GM12864 (cell line): ENCODE data around the gene DISP2.

ENCODE experiments used
- DNase-seq: peaks from one replicate; pipeline ENCODE4 v3.0.0-alpha.2; 2011; ENCODE audit warnings: low read depth
- H3K4me3 ChIP-seq: 2 replicates; pipeline ENCODE4 v1.5.1; 2011; ENCODE audit warnings: mild to moderate bottlenecking, low read depth, low read length, control low read depth
- CTCF ChIP-seq: IDR thresholded peaks from 2 replicates; pipeline ENCODE4 v1.5.1; 2011; ENCODE audit warnings: low read depth, mild to moderate bottlenecking, moderate library complexity, low read length, control low read depth, inconsistent platforms; ENCODE audit errors: missing control alignments

DISP2 gene

GRCh38 chr15:40328176-40328575 is 29.8 kb upstream of the DISP2 start:
- no peak for DNase-seq
- H3K4me3 ChIP-seq: no peak overlapping the region
- no peak for TF ChIP-seq CTCF

GRCh38 chr15:40328751-40329150 is 29.3 kb upstream of the DISP2 start:
- no peak for TF ChIP-seq CTCF
- no peak overlapping the region for H3K4me3 ChIP-seq
- no peak for DNase-seq

- no peak overlapping the region for H3K4me3 ChIP-seq
- DNase-seq: no peak
- no peak for TF ChIP-seq CTCF
Measured at GRCh38 chr15:40329804-40330203, 28.2 kb upstream of the DISP2 start.

- DNase-seq: no peak
- no peak overlapping the region for H3K4me3 ChIP-seq
Measured at GRCh38 chr15:40330368-40330836, 27.6 kb upstream of the DISP2 start.

GRCh38 chr15:40331026-40331425 is 27.0 kb upstream of the DISP2 start:
- no peak overlapping the region for H3K4me3 ChIP-seq
- DNase-seq: no peak

More at GRCh38 chr15:40330368-40330836, 27.6 kb upstream of the DISP2 start:
- TF ChIP-seq CTCF: no peak

GRCh38 chr15:40331637-40332036 is 26.4 kb upstream of the DISP2 start:
- TF ChIP-seq CTCF: no peak
- H3K4me3 ChIP-seq: no peak overlapping the region
- no peak for DNase-seq

More at GRCh38 chr15:40331026-40331425, 27.0 kb upstream of the DISP2 start:
- TF ChIP-seq CTCF: no peak

- H3K4me3 ChIP-seq: no peak overlapping the region
- TF ChIP-seq CTCF: no peak
- DNase-seq: no peak
Measured at GRCh38 chr15:40332113-40332781, 25.8 kb upstream of the DISP2 start.
